Measurements from ENCODE around the gene HPS4.
A peak's percentile ranks its signal among the peaks of the same experiment; 100 is the strongest.

Gene HPS4

GRCh38 chr22:26481112-26481693 is 2.4 kb downstream of the HPS4 start:
- H3K4me3 ChIP-seq (ENCODE audit: low read length) = no peak overlapping the region
- WGBS = 92% methylated on average over 5 of the region's 6 CpGs
- no peaks in the 10 kb centered on the region for H3K27me3 ChIP-seq (ENCODE audit: insufficient read depth, low read length)
- no peak overlapping the region for H3K27ac ChIP-seq (ENCODE audit: low read depth, low read length)
- no peaks in the 10 kb centered on the region for H3K9me3 ChIP-seq (ENCODE audit: insufficient read depth, low read depth, low read length)
- H3K4me1 ChIP-seq (ENCODE audit: insufficient read depth, low read length) = peaks cover 25% of the 10 kb centered on the region
- peaks cover 51% of the 10 kb centered on the region for H3K36me3 ChIP-seq (ENCODE audit: insufficient read depth, low read length)
- no peak overlapping the region for H3K9ac ChIP-seq (ENCODE audit: low read depth, low read length)

DNA sequence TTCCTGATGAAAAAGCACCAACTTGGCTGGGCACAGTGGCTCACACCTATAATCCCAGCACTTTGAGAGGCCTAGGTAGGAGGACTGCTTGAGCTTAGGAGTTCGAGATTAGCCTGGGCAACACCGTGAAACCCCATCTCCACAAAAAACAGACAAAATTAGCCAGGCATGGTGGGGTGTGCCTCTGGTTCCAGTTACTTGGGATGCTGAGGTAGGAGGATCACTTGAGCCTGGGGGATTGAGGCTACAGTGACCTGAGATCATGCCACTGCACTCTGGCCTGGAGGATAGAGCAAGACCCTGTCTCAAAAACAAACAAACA is 3.0 kb downstream of the HPS4 start:
- no peak overlapping the region for H3K27ac ChIP-seq (ENCODE audit: low read depth, low read length)
- H3K36me3 ChIP-seq (ENCODE audit: insufficient read depth, low read length) = peaks cover 51% of the 10 kb centered on the region
- 0 out of 2 replicates have a peak overlapping the region, but pooled peaks have one; percentile 12 for H3K9ac ChIP-seq (ENCODE audit: low read depth, low read length)
- H3K4me1 ChIP-seq (ENCODE audit: insufficient read depth, low read length) = peaks cover 25% of the 10 kb centered on the region
- no peaks in the 10 kb centered on the region for H3K9me3 ChIP-seq (ENCODE audit: insufficient read depth, low read depth, low read length)
- no peak overlapping the region for H3K4me3 ChIP-seq (ENCODE audit: low read length)
- no peaks in the 10 kb centered on the region for H3K27me3 ChIP-seq (ENCODE audit: insufficient read depth, low read length)
- 100% methylated on average over 2 of the region's 2 CpGs for WGBS

DNA sequence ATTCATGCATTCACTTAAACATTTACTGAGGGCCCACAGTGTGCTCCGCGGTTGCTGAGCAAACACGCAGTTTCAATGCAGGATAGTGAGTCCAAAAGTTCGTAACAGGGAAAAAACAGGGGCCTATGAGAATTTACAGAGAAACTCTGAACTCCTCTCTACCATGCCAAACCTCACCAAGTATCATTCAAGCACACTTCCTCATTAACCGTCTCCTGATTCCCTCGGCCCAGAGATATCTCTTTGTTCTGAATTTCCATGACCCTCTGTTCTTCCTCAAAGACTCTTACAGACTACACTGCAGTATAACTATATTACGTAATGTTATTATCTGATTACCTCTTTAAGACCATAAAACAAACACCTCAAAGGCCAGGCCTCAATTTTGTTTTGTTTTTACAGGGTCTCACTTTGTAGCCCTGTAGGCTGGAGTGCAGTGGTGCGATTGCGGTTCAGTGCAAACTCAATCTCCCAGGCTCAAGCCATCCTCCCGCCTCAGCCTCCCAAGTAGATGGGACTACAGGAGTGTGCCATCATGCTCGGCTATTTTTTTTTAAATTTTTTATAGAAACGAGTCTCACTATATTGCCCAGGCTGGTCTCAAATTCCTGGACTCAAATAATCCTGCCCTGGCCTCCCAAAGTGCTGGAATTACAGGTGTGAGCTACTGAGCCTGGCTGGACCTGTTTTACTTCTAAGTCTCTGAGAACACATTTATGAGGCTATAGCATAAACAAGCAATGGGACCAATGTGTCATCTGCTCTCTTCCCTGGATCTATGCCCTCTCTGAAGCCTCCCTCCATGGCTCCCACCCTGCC is 3.6 kb downstream of the HPS4 start:
- WGBS = 93% methylated on average over 12 of the region's 12 CpGs
- Histone ChIP-seq H3K27ac (ENCODE audit: low read depth, low read length) (no peak overlapping the region), H3K27me3 (ENCODE audit: insufficient read depth, low read length) (no peaks in the 10 kb centered on the region), H3K4me1 (ENCODE audit: insufficient read depth, low read length) (peaks cover 25% of the 10 kb centered on the region), H3K9me3 (ENCODE audit: insufficient read depth, low read depth, low read length) (no peaks in the 10 kb centered on the region), H3K4me3 (ENCODE audit: low read length) (peak overlapping the region; percentile 18; the same call in 1 of the 2 replicates), H3K9ac (ENCODE audit: low read depth, low read length) (peak overlapping the region; percentile 18), H3K36me3 (ENCODE audit: insufficient read depth, low read length) (peaks cover 53% of the 10 kb centered on the region)

DNA sequence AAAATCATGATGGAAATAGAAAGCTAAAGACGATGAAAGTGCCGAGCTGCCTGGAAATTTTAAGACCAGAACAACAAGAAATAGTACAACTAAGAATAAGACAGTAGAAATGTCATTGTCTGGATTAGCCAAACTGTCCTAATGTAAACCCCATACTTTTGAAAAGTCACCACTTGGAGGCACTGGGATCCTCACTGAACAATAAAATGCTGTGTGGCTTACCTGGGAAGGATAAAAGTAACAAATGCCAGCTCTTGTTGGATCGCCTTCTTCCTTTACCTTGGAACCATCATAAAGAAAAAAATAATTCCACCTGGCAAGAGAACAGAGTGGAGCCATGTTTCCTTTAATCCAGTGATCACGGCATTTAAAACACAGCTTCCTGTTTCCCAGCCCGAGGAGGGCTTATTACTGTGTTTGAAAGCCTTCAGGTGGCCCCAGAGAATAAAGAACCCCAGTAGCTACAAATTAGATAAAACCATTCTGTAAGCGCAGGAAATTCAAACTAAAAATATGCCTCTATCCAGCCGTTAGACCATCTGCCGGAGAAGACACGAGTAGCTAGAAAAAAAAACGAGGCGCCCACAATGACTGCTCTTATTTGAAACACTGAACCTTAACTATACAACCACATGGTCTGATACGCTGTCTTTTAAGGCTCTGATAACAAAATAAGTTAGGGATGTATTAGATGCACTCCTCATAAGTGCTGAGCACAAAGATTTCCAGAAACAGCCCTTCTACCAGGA is 4.4 kb downstream of the HPS4 start:
- no peak overlapping the region for H3K27ac ChIP-seq (ENCODE audit: low read depth, low read length)
- H3K4me1 ChIP-seq (ENCODE audit: insufficient read depth, low read length) = peaks cover 21% of the 10 kb centered on the region
- peaks cover 61% of the 10 kb centered on the region for H3K36me3 ChIP-seq (ENCODE audit: insufficient read depth, low read length)
- no peaks in the 10 kb centered on the region for H3K9me3 ChIP-seq (ENCODE audit: insufficient read depth, low read depth, low read length)
- no peaks in the 10 kb centered on the region for H3K27me3 ChIP-seq (ENCODE audit: insufficient read depth, low read length)
- WGBS = 94% methylated on average over 11 of the region's 12 CpGs
- H3K4me3 ChIP-seq (ENCODE audit: low read length) = no peak overlapping the region
- H3K9ac ChIP-seq (ENCODE audit: low read depth, low read length) = peak overlapping the region; percentile 18; the same call in 1 of the 2 replicates

DNA sequence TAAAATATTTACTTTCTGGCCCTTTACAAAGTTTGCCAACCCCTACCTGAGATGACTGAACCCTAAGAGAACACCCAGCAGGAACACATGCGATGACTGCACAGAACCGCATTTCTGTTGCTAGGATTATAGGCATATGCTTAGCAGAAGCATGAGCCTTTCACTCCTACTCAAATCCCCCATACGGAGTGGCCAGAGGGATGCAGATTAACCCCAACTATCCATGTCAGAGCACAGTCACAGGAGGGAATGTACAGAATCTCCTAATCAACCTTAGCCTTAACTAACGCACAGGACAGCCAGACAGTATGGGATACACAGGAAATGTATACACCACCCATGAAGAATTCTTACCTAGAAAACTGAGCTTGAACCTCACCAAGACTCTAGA is 6.2 kb downstream of the HPS4 start:
- H3K9ac ChIP-seq (ENCODE audit: low read depth, low read length) = no peak overlapping the region
- no peak overlapping the region for H3K27ac ChIP-seq (ENCODE audit: low read depth, low read length)
- no peaks in the 10 kb centered on the region for H3K27me3 ChIP-seq (ENCODE audit: insufficient read depth, low read length)
- no peaks in the 10 kb centered on the region for H3K9me3 ChIP-seq (ENCODE audit: insufficient read depth, low read depth, low read length)
- WGBS = 79% methylated on average over 4 of the region's 4 CpGs
- peaks cover 14% of the 10 kb centered on the region for H3K4me1 ChIP-seq (ENCODE audit: insufficient read depth, low read length)
- no peak overlapping the region for H3K4me3 ChIP-seq (ENCODE audit: low read length)
- H3K36me3 ChIP-seq (ENCODE audit: insufficient read depth, low read length) = peaks cover 78% of the 10 kb centered on the region

DNA sequence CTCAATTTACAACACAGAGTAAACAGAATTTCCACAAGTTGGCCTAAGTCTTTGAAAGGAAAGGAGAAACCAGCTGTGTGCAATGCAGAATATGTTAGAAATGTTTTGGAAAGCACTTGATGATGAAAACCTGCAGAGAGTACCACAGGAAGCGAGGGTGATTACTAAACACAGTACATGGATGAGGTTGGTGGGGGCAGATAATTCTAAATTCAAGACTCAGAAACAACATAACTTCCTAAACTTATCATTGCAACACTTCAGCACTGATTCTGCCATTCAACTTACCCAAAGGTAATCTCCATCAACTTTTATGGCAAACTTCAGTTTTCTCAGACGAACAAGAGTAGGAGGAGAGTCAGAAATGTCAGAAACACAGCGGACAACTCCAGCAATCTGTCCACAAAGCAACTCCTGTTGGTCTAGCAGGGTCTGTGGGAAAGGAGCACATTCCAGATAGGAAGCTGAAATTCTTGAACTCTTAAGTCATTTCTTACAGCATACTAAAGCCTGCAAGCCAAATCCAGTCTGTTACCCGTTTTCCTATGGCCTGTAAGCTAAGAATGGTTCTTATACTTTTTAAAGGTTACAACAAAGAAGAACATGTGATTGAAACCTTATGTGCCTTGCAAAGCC is 6.8 kb downstream of the HPS4 start:
- WGBS = 86% methylated on average over 3 of the region's 4 CpGs
- H3K4me3 ChIP-seq (ENCODE audit: low read length) = no peak overlapping the region
- no peak overlapping the region; the same call in 1 of the 2 replicates for H3K27ac ChIP-seq (ENCODE audit: low read depth, low read length)

DNA sequence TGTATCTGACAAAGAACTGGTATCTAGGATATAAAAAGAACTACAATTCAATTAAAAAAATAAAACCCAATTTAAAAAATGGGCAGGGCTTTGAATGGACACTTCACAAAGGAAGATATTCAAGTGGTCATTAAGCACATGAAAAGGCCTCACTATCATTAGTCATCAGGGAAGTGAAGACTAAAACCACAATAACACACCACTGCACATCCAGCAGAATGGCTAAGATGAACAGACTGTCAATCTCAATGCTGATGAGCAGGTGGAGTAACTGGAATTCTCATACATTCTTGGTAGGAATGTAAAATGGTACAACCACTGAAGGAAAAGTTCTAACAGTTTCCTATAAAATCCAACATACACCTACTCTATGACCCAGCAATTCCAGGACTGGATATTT is 8.9 kb downstream of the HPS4 start:
- no peaks in the 10 kb centered on the region for H3K9me3 ChIP-seq (ENCODE audit: insufficient read depth, low read depth, low read length)
- no peak overlapping the region for H3K27ac ChIP-seq (ENCODE audit: low read depth, low read length)
- H3K4me1 ChIP-seq (ENCODE audit: insufficient read depth, low read length) = peaks cover 2% of the 10 kb centered on the region; the same call in 1 of the 2 replicates
- H3K4me3 ChIP-seq (ENCODE audit: low read length) = no peak overlapping the region
- no peak overlapping the region for H3K9ac ChIP-seq (ENCODE audit: low read depth, low read length)
- H3K27me3 ChIP-seq (ENCODE audit: insufficient read depth, low read length) = no peaks in the 10 kb centered on the region
- peaks cover 87% of the 10 kb centered on the region for H3K36me3 ChIP-seq (ENCODE audit: insufficient read depth, low read length)

More for the DNA sequence above, 6.8 kb downstream of the HPS4 start:
- no peaks in the 10 kb centered on the region for H3K9me3 ChIP-seq (ENCODE audit: insufficient read depth, low read depth, low read length)
- no peaks in the 10 kb centered on the region for H3K27me3 ChIP-seq (ENCODE audit: insufficient read depth, low read length)
- no peak overlapping the region for H3K9ac ChIP-seq (ENCODE audit: low read depth, low read length)
- H3K36me3 ChIP-seq (ENCODE audit: insufficient read depth, low read length) = peaks cover 83% of the 10 kb centered on the region
- peaks cover 11% of the 10 kb centered on the region for H3K4me1 ChIP-seq (ENCODE audit: insufficient read depth, low read length)

DNA sequence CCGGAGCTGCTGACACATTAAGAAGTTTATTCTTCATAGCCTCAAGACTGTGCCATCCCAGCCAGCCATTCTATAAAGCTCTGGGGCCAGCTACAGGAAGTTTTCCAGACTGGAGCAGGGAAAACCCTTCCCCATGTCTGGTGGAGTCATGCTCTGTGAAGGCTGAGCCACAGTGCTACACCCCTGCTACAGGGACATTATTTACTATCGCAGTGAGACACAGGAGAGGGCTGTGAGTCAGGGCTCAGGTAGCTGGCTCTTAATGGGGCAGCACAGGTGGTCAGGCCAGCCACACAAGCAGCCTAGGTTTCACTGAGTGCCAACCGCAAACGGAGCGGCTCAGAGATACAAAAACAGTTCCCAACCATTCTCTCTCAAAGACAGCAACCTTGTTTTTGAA is 12.1 kb downstream of the HPS4 start:
- H3K9me3 ChIP-seq (ENCODE audit: insufficient read depth, low read depth, low read length) = no peaks in the 10 kb centered on the region
- no peak overlapping the region for H3K4me3 ChIP-seq (ENCODE audit: low read length)
- H3K36me3 ChIP-seq (ENCODE audit: insufficient read depth, low read length) = peaks cover 96% of the 10 kb centered on the region
- WGBS = 93% methylated on average over 5 of the region's 5 CpGs
- no peak overlapping the region for H3K27ac ChIP-seq (ENCODE audit: low read depth, low read length)
- H3K9ac ChIP-seq (ENCODE audit: low read depth, low read length) = no peak overlapping the region
- no peaks in the 10 kb centered on the region for H3K27me3 ChIP-seq (ENCODE audit: insufficient read depth, low read length)
- H3K4me1 ChIP-seq (ENCODE audit: insufficient read depth, low read length) = no peaks in the 10 kb centered on the region

- Histone ChIP-seq H3K36me3 (ENCODE audit: insufficient read depth, low read length) (peaks cover 96% of the 10 kb centered on the region), H3K9ac (ENCODE audit: low read depth, low read length) (no peak overlapping the region), H3K9me3 (ENCODE audit: insufficient read depth, low read depth, low read length) (no peaks in the 10 kb centered on the region), H3K27me3 (ENCODE audit: insufficient read depth, low read length) (no peaks in the 10 kb centered on the region), H3K4me3 (ENCODE audit: low read length) (no peak overlapping the region), H3K27ac (ENCODE audit: low read depth, low read length) (no peak overlapping the region; the same call in 1 of the 2 replicates), H3K4me1 (ENCODE audit: insufficient read depth, low read length) (no peaks in the 10 kb centered on the region)
- WGBS = 100% methylated on average over 2 of the region's 2 CpGs
Observed at GRCh38 chr22:26470807-26471206, 12.8 kb downstream of the HPS4 start.

DNA sequence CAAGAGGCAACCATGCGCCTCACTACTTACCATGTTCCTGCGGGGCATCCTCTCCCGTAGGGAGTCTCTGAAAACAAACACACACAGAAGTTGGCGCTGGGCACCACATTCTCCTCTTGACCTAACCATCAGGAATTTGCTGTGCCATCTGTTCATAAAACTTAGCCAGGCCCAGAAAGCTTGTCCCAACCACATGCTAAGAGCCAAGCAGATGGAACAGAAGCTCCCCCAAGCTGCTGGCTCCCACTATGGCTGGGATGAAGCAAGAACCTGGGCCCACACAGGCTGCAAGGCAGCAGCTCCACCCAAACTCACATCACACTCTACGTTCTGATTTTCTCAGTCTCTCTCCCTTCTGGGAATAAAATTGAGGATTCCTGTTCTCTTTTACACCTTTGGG is 17.4 kb downstream of the HPS4 start:
- peaks cover 94% of the 10 kb centered on the region for H3K36me3 ChIP-seq (ENCODE audit: insufficient read depth, low read length)
- no peak overlapping the region for H3K4me3 ChIP-seq (ENCODE audit: low read length)
- peaks cover 3% of the 10 kb centered on the region; the same call in 1 of the 2 replicates for H3K4me1 ChIP-seq (ENCODE audit: insufficient read depth, low read length)
- no peak overlapping the region for H3K27ac ChIP-seq (ENCODE audit: low read depth, low read length)
- H3K27me3 ChIP-seq (ENCODE audit: insufficient read depth, low read length) = no peaks in the 10 kb centered on the region
- no peak overlapping the region for H3K9ac ChIP-seq (ENCODE audit: low read depth, low read length)
- WGBS = 94% methylated on average over 5 of the region's 5 CpGs
- H3K9me3 ChIP-seq (ENCODE audit: insufficient read depth, low read depth, low read length) = no peaks in the 10 kb centered on the region

DNA sequence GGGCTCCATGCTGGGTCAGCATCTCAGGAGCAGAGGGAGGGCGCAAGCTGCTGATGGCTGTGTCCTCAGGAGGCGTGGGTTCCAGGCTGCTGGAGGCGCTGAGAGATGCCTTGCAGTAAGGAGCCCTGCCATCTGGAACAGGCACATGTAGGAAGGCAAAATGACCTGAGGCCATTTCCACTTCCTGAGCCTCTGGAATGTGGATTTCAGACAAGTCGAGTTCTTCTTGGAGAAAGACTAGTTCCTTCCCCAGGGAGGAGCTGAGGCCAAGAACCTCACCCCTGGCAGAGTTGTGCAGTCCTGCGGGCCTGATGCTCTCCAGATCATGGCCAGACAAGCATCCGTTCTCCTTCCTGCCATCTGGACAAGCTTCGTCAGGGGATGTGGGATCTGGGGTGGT is 19.3 kb downstream of the HPS4 start:
- 90% methylated on average over 7 of the region's 7 CpGs for WGBS
- no peak overlapping the region for H3K9ac ChIP-seq (ENCODE audit: low read depth, low read length)
- no peak overlapping the region for H3K4me3 ChIP-seq (ENCODE audit: low read length)
- no peaks in the 10 kb centered on the region for H3K9me3 ChIP-seq (ENCODE audit: insufficient read depth, low read depth, low read length)
- peaks cover 93% of the 10 kb centered on the region for H3K36me3 ChIP-seq (ENCODE audit: insufficient read depth, low read length)
- H3K4me1 ChIP-seq (ENCODE audit: insufficient read depth, low read length) = peaks cover 3% of the 10 kb centered on the region; the same call in 1 of the 2 replicates
- no peaks in the 10 kb centered on the region for H3K27me3 ChIP-seq (ENCODE audit: insufficient read depth, low read length)
- H3K27ac ChIP-seq (ENCODE audit: low read depth, low read length) = no peak overlapping the region

Data from HUES64 (cell line).